MG63 (cell line): ENCODE measurements around the gene GRN. TPM values are rescaled to one million over a fixed set of nuclear protein-coding genes. Genes with fewer than 3 reads are reported as not detected.
"Not testable (repeated sequence)": the region's sequence is repeated elsewhere in the genome, so short reads cannot be mapped to it uniquely, and the experiment has no call there.

Experiments
- DNase-seq: peaks from one replicate; pipeline ENCODE4 v3.0.0-alpha.2; 2020
- H3K27me3 ChIP-seq: fragments of 250-450 bp; sonication (Bioruptor Pico); 2 replicates; pipeline ENCODE4 v1.5.1; 2020; ENCODE audit warnings: mild to moderate bottlenecking, moderate library complexity
- H3K36me3 ChIP-seq: fragments of 250-450 bp; sonication (Bioruptor Pico); 2 replicates; pipeline ENCODE4 v1.5.1; 2020; ENCODE audit warnings: mild to moderate bottlenecking, moderate library complexity
- H3K4me3 ChIP-seq: fragments of 250-450 bp; sonication (Bioruptor Pico); 2 replicates; pipeline ENCODE4 v1.5.1; 2020; ENCODE audit warnings: mild to moderate bottlenecking, moderate library complexity
- H3K9me3 ChIP-seq: fragments of 250-450 bp; sonication (Bioruptor Pico); 2 replicates; pipeline ENCODE4 v1.5.1; 2020; ENCODE audit warnings: mild to moderate bottlenecking, moderate library complexity
- total RNA-seq: library from RNA; depleted of rRNA; stranded (reverse); fragments of >200 nt; shearing (Covaris generic); gene quantifications from 2 replicates; pipeline ENCODE4 v1.2.3, GENCODE V29; 2014; ENCODE audit warnings: low replicate concordance

The GRN gene
- total RNA-seq, 1 experiment from 2014 or later, result 109 TPM

DNA sequence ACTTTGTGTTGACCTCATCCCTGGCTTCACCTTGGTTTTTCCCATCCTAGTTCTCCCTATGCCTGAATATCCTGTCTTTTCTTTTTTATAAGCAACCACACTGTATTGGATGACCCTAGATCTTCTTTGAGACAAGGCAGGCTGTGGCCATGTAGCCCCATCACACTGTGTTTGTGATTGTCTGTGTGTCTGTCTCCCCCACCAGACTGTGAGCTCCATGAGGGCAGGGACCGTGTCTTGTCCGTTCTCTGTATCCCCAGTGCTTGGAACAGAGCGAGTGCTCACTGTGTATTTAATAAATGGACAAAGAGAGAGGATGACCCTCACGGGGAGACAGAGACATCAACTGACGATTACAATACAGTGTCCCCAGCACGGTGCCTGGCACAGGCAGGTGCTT is 27.6 kb upstream of the GRN start:
- peaks cover 22% of the 10 kb centered on the region for H3K27me3 ChIP-seq
- DNase-seq, result no peak
- no peak overlapping the region for H3K4me3 ChIP-seq
- H3K36me3 ChIP-seq, result peaks cover 33% of the 10 kb centered on the region
- no peaks in the 10 kb centered on the region for H3K9me3 ChIP-seq

DNA sequence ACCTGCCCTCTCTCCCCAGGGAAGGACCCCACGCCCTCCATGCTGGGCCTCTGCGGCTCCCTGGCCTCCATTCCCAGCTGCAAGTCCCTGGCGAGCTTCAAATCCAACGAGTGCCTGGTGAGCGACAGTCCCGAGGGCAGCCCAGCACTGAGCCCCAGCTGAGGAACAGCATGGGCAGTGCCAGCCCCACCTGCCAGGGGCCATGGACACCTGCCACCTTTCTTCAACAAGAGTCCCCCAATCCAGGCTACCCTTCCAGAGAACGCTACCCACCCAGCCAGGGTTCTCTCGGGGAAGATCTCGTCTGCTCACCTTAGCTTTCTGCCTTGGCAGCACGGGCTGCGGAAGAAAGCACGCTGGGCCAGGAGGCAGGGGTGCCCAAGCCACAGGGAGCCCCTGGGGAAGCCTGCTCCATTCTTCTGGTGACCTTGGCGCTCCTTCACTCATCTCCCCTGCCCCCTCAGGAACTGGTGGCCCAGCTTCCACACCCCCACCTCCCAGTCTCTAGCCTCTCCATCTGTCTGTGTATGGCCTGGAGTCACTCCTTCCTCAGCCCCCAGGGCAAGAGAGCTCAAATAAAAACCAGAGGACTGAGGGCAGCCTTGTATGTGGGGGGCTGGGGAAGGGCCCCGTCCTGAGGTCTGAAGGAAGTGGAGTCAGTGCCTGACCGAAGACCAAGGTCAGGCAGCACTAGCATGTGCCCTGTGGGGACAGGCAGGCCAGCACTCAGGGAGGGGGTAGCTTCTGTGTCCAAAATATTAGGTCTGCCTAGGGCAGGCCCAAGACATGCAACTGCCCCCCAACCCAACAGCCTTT is 26.8 kb upstream of the GRN start:
- DNase-seq, result no peak

DNA sequence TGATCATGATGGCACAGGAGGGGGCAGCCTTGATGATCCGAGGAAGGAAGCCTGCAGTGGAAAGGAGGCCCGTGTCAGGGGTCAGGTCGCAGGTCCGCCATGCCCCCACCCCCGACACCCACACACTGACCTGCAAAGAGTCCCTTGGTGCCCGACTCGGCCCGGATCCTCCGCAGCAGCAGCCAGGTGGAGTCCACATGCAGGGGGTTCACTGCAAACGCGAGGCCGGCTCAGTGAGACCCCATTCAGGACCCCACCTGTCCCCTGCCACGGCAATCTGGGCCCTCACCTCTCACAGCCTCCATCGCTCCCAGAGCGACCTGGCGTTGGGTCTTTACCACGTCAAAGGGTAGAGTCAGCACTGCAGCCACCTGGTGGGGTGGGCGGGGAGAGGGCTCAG is 25.0 kb upstream of the GRN start:
- Histone ChIP-seq H3K36me3 (peaks cover 39% of the 10 kb centered on the region), H3K27me3 (peaks cover 12% of the 10 kb centered on the region), H3K9me3 (no peaks in the 10 kb centered on the region), H3K4me3 (no peak overlapping the region)
- DNase-seq, result no peak

More for the DNA sequence above, 26.8 kb upstream of the GRN start:
- peaks cover 37% of the 10 kb centered on the region for H3K36me3 ChIP-seq
- peaks cover 22% of the 10 kb centered on the region for H3K27me3 ChIP-seq
- H3K9me3 ChIP-seq, result no peaks in the 10 kb centered on the region
- H3K4me3 ChIP-seq, result no peak overlapping the region

DNA sequence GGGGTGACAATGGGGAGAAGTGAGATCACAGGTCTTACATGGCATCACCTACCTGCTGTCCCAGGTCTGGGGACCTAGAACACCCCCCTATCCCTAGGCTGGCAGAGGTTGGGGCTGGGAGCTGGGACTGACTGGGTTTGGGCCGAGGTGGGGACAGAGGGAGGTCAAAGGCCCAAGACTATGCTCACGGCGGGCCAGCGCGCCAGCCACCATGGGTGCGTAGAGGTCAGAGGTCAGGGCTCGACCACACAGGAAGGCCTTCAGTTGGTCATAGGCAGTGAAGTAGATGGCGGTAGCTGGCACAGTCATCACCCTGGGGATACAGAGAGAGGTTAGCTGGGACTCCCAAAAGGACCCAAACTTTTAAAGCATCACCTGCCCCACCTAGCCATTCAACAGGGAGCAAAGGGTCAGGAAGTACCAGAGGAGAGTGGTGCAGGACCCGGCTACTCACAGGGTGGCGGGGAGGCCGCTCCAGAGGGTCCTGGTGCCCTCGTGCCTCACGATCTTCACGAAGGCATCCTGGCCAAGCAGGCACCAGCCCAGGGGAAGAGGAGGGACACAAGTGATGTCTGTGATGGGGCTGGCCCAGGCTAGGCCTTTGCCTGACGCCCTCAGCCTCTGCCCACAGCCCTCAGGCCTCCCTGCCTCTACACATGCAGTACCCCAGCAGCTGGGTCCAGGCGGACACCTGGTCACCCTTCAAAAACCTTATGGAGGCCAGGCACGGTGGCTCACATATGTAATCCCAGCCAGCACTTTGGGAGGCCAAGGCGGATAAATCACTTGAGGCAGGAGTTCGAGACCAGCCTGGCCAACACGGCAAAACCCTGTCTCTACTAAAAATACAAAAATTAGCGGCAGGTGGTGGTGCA is 23.6 kb upstream of the GRN start:
- no peak overlapping the region for H3K4me3 ChIP-seq
- H3K9me3 ChIP-seq, result no peaks in the 10 kb centered on the region
- peaks cover 43% of the 10 kb centered on the region for H3K36me3 ChIP-seq
- H3K27me3 ChIP-seq, result no peaks in the 10 kb centered on the region; the same call in 1 of the 2 replicates
- no peak for DNase-seq

DNA sequence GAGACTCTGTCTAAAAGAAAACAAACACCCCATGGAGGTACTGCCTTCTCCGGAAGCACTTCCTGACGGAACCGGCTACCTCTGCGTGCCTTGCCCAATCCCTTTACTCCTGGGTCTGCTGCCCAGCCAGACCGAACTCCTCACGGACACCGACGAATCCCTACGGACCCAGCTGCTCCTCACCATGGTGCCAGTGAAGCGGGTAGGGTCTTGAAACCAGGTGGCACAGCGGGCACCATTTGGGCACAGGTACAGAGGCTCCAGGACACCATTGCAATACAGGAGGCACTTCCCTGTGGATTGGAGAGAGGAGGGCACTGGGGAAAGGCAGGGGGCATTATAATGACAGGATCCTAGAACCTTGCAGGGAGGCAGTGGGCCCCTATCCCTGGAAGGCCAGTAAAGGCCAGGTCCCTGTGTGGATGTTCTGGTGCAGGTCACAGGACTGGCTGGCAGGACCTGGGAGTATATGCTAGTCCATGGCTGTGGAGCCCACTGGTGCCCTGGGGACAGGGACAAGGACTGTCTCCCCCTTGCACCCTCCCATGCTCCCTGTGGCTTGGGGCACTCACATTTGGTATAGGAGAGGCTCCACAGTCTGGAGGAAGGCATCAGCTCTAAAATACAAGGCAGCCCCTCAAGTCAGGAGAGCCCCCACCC is 22.7 kb upstream of the GRN start:
- Histone ChIP-seq H3K27me3 (no peaks in the 10 kb centered on the region), H3K9me3 (no peaks in the 10 kb centered on the region), H3K36me3 (peaks cover 43% of the 10 kb centered on the region), H3K4me3 (no peak overlapping the region)
- no peak for DNase-seq

DNA sequence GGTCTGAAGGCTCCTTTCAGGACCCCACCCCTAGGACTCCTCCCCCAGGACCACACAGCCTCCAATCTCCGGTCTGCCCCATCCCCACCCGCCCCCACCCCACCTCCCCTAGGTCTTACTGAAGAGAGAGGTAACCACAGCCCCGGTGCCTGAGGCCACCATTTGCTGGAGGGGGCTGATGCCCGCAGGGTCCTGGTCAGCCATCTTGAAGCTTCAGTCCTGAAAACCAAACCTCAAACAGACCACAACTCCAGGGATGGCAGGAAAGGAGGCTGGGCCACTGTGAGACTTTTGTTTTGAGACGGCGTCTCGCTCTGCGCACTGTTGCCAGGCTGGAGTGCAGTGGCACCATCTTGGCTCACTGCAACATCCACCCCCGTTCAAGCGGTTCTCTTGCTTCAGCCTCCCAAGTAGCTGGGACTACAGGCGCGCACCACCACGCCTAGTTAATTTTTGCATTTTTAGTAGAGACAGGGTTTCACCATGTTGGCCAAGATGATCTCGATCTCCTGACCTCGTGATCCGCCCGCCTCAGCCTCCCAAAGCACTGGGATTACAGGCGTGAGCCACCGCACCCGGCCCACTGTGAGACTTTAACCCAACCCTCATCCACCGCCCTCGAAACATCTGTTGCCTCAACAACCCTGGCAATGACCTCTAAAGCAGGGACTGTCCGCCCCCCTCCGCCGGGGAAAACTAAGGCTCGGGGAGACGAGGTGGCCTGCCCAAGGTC is 21.6 kb upstream of the GRN start:
- no peaks in the 10 kb centered on the region for H3K27me3 ChIP-seq
- no peaks in the 10 kb centered on the region for H3K9me3 ChIP-seq
- DNase-seq, result peak; percentile 22
- H3K4me3 ChIP-seq, result peak overlapping the region; percentile 81
- H3K36me3 ChIP-seq, result peaks cover 43% of the 10 kb centered on the region

DNA sequence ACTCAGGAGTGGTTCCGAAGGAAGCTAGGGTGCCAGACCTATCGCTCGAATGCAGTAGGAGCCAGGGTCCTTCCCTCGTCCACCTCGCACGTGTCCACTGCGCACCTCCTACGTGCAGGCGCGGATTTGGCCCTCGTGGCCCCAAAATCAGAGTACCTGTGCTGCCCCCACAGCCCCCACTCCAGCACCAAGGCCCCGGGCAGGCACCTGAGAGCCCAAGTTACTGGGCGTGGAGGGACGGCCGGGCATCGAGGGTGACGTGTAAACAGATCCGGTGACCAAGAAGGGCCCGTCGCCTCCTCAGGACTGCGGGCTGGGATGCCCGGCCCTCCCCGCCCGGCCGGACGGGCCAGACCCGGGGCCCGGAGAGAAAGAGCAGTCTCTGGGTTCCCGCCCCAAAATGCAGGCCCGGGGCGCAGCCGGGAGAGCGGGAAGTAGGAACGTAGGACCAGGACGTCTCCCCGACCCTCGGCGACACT is 21.0 kb upstream of the GRN start:
- no peaks in the 10 kb centered on the region for H3K9me3 ChIP-seq
- H3K27me3 ChIP-seq, result no peaks in the 10 kb centered on the region
- peaks cover 43% of the 10 kb centered on the region for H3K36me3 ChIP-seq
- peak; percentile 25 for DNase-seq
- peak overlapping the region; percentile 81 for H3K4me3 ChIP-seq

DNA sequence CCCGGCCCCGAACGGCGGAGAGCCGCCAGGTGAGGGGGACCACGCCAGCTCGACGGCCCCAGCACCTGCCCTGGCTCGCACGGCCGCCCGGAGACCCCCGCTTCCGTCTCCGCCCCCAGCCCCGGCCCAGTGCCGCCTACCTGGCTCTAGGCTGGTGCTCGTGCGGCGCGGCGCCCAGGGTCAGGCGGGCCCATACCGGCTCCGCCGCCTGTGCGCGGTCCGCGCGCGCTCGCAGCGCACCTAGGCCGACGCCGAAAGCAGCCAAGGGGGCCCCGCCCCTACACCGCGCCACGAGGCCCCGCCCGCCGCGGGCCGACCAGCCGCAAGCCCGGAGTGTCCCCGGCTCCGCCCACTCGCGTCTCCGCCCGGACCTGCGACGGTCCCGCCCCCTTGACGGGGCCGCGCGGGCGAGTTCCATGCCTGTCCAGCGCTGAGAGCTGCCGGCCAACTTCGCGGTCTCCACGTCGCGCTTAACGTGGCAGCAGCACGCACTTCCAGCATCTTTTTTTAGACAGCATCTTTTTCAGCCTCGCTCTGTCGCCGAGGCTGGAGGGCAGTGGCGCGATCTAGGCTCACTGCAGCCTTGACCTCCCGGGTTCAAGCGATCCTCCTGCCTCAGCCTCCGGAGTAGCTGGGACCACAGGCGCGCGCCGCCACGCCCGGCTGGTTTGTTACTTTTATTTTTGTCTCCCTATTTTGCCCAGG is 20.4 kb upstream of the GRN start, which contains the start of gene SLC25A39:
TSS of gene SLC25A39 (minus strand) at position 253 of the 705 bp plus-strand sequence. CDS start 1,261 bp downstream, outside the sequence.
- peaks cover 38% of the 10 kb centered on the region for H3K36me3 ChIP-seq
- H3K4me3 ChIP-seq, result peak within 1 kb of the TSS; percentile 81
- no peaks in the 10 kb centered on the region for H3K27me3 ChIP-seq
- DNase-seq, result peak; percentile 95
- no peaks in the 10 kb centered on the region for H3K9me3 ChIP-seq

DNA sequence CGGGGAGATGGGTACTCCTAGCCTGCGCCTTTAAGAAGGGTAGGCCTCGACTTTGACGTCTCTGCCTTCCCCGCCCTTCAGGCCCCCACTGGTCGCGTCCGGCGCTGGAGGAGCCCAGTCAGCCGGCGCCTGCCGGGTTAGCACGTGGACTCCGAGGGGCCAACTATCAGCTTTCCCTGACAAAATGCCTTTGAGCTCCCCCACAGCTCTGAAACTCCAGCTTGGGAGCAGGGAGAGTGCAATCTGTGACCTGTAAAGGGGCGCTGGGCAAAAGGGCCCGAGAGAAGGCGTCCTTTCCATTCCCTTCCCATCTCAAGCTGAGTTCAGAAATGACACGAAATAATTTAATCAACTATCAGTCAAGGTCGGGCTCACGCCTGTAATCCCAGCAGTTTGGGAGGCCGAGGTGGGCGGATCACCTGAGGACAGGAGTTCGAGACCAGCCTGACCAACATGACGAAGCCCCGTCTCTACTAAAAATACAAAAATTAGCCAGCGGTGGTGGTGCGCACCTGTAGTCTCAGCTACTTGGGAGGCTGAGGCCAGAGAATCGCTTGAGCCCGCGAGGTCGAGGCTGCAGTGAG is 18.1 kb upstream of the GRN start:
- peak; percentile 99 for DNase-seq
- no peaks in the 10 kb centered on the region for H3K9me3 ChIP-seq
- H3K27me3 ChIP-seq, result no peaks in the 10 kb centered on the region
- H3K4me3 ChIP-seq, result peak overlapping the region; percentile 17
- peaks cover 16% of the 10 kb centered on the region for H3K36me3 ChIP-seq

DNA sequence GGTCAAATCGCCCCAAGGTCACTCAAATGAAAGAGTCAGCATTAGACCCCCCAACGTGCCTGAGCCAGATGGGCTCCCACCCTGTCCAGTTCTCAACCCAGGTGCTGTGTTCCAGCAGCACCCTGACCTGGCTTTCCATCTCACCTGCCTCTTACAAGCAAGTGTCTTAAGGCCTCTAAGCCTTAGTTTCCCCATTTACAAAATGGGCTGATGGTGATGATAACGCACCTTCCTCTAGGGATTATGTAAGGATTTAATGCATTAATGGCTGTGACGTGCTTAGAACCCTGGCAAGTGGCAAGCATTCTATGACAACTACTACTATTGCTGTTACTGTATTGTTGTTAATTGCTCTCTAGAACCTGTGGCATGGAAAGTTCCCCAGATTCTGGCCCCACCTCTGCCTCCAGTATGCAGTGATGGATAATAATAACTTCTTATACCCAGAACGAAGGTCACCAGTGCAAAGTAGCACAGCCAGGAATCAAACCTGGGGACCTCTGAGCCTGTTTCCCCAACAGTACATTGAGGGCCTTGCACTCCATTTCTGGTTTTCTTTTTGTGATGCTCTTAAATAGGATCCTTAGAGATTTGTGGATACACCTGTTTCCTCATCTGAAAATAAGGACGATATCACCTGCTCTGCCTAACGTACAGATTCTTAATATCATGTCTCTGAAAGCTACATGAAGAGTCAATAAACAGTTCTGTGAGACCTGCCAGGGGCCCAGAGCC is 17.2 kb upstream of the GRN start:
- Histone ChIP-seq H3K9me3 (no peaks in the 10 kb centered on the region), H3K36me3 (peaks cover 9% of the 10 kb centered on the region), H3K27me3 (no peaks in the 10 kb centered on the region), H3K4me3 (no peak overlapping the region)
- no peak for DNase-seq

DNA sequence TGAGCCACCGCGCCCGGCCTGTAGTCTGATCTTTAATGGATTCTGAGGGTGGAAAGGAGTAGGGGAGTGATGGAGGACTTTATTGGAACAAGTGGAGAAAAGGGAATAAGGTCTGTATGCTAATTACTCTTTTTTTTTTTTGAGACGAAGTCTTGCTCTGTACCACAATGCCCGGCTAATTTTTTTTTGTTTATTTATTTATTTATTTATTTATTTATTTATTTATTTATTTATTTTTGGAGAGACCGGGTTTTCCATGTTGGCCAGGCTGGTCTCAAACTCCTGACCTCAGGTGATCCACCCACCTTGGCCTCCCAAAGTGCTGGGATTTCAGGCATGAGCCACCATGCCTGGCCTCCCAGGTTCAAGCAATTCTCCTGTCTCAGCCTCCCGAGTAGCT is 15.6 kb upstream of the GRN start:
- not testable (repeated sequence) for H3K27me3 ChIP-seq, DNase-seq, H3K4me3 ChIP-seq, H3K36me3 ChIP-seq, H3K9me3 ChIP-seq

DNA sequence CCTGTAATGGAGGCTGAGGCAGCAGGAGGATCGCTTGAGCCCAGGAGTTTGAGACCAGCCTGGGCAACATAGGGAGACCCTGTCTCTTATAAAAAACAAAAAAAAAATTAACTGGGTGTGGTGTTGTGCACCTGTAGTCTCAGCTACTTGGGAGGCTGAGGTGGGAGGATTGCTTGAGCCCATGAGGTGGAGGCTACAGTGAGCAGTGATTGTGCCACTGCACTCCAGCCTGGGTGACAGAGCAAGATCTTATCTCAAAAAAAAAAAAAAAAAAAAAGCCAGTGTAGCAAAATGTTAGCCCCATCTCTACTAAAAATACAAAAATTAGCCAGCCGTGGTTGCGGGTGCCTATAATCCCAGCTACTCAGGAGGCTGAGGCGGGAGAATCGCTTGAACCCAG is 14.8 kb upstream of the GRN start:
- H3K36me3 ChIP-seq, DNase-seq, H3K9me3 ChIP-seq, H3K27me3 ChIP-seq, H3K4me3 ChIP-seq: not testable (repeated sequence)

DNA sequence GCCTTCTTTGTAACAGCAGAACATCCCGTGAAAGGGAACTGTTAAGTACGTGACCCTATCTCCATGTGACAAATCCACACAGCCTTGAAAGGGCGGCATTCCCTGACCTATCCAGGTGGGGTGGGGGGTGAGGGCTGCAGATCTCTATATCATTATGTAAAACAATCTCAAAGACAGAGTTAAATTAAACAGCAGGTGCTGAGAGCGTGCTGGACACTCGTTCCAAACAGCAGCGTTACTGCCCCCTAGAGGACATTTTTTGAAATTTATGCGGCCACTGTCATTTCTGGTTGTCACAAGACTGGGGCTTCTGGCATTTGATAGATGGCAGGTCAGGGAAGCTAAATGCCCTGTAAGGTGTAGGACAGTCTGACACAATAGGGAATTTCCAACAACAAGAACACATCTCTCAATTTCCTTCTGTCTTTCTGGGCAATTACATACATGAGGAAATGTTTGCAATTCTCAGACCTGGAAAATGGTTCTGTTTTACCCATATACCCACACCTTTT is 13.8 kb upstream of the GRN start:
- no peak overlapping the region for H3K4me3 ChIP-seq
- H3K27me3 ChIP-seq, result no peaks in the 10 kb centered on the region
- DNase-seq, result no peak
- no peaks in the 10 kb centered on the region for H3K9me3 ChIP-seq
- H3K36me3 ChIP-seq, result no peaks in the 10 kb centered on the region; the same call in 1 of the 2 replicates

DNA sequence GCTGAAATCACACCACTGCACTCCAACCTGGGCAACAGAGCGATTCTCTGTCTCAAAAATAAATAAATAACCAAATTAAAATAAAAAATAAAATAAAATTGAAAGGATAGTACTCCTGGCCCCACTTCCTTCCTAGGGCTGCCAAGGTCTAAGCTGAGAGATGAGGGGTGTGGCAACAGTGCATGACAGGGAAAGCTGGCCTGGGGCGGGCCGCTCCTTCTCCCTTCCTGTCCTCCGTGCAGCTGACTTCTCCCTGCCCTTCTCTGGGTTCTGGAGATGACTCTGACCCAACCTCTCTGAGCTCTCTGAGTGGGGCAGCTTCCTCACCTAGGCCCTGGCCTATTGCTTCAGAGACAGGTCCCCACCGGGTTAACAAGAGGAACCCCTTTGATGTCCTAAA is 11.7 kb upstream of the GRN start:
- Histone ChIP-seq H3K4me3 (no peak overlapping the region), H3K27me3 (no peaks in the 10 kb centered on the region), H3K36me3 (no peaks in the 10 kb centered on the region), H3K9me3 (no peaks in the 10 kb centered on the region)
- DNase-seq, result no peak

DNA sequence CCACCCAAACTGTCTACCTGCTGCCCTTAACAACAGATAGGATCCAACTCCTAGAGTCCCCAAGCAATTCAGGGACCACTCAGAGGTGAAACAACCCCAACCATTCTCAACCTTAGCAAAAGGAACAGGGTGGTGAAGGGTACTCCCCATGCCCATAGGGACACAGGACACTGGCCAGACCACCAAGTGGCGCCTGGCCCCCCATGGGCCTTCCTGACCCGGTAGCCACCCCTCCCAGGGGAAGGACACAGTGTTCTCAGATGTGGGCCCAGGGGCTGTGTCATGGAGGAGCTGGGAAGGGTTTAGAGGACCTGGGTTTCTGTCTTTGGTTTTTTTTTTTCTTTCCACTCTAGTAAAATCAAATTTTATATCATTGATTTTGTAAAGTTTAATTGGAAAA is 10.8 kb upstream of the GRN start:
- no peak for DNase-seq
- no peaks in the 10 kb centered on the region for H3K36me3 ChIP-seq
- H3K27me3 ChIP-seq, result no peaks in the 10 kb centered on the region
- no peaks in the 10 kb centered on the region for H3K9me3 ChIP-seq
- H3K4me3 ChIP-seq, result no peak overlapping the region
